WTC11 (cell line): Measurements from ENCODE around the gene TRMO. TPM values are rescaled to one million over a fixed set of nuclear protein-coding genes. Genes with fewer than 3 reads are reported as not detected.

Experiments
- ATAC-seq: fragments of 200-7000 bp; cut with Tn5 transposase; 2 replicates; pipeline ENCODE4 v1.10.0; 2021; ENCODE audit warnings: mild to moderate bottlenecking, moderate library complexity
- CTCF ChIA-PET: fragments of 300-600 bp; sonication (Branson Sonifier 250); formaldehyde crosslinking; loops from one replicate; lab custom pipeline; 2021; ENCODE audit warnings: antibody characterized with exemption; lab: Charles Lee
- POLR2A ChIA-PET: fragments of 350-600 bp; sonication (Branson Sonifier 250); formaldehyde crosslinking; loops from one replicate; lab custom pipeline; 2021; ENCODE audit warnings: antibody characterized with exemption; lab: Charles Lee
- DNase-seq: peaks from one replicate; pipeline ENCODE4 v3.0.0; 2021; ENCODE audit warnings: low spot score
- H3K27ac Mint-ChIP-seq: 2 replicates; pipeline ENCODE4 v1.8.0; 2021; ENCODE audit warnings: mixed read lengths
- H3K27me3 Mint-ChIP-seq: 2 replicates; pipeline ENCODE4 v1.8.0; 2021; ENCODE audit warnings: low read depth, mild to moderate bottlenecking, moderate library complexity, mixed read lengths
- H3K36me3 Mint-ChIP-seq: 2 replicates; pipeline ENCODE4 v1.8.0; 2021; ENCODE audit warnings: mixed read lengths
- H3K4me1 Mint-ChIP-seq: 2 replicates; pipeline ENCODE4 v1.8.0; 2022; ENCODE audit warnings: mixed read lengths
- H3K4me3 Mint-ChIP-seq: 2 replicates; pipeline ENCODE4 v1.8.0; 2021; ENCODE audit warnings: mild to moderate bottlenecking, moderate library complexity, mixed read lengths
- H3K9me3 Mint-ChIP-seq: 2 replicates; pipeline ENCODE4 v1.8.0; 2021; ENCODE audit warnings: mixed read lengths
- CREB1 ChIP-seq: sonication (generic); formaldehyde crosslinking; IDR thresholded peaks from 2 replicates; pipeline ENCODE4 v1.8.0; 2023; ENCODE audit warnings: mild to moderate bottlenecking, missing genetic modification reagents
- ESRRA ChIP-seq: sonication (generic); formaldehyde crosslinking; IDR thresholded peaks from 2 replicates; pipeline ENCODE4 v1.8.1; 2022; ENCODE audit warnings: mild to moderate bottlenecking, missing genetic modification reagents, borderline replicate concordance
- FOXJ3 ChIP-seq: sonication (generic); formaldehyde crosslinking; IDR thresholded peaks from 2 replicates; pipeline ENCODE4 v1.9.0; 2021; ENCODE audit warnings: missing genetic modification reagents, mild to moderate bottlenecking, borderline replicate concordance
- GABPB1 ChIP-seq: sonication (generic); formaldehyde crosslinking; IDR thresholded peaks from 2 replicates; pipeline ENCODE4 v1.8.1; 2023; ENCODE audit warnings: mild to moderate bottlenecking, missing genetic modification reagents
- GTF2I ChIP-seq: fragments of 250-450 bp; sonication (Bioruptor Pico); conservative IDR thresholded peaks from 2 replicates; pipeline ENCODE4 v1.4.0; 2021; ENCODE audit warnings: mild to moderate bottlenecking
- JUN ChIP-seq: sonication (generic); formaldehyde crosslinking; IDR thresholded peaks from 2 replicates; pipeline ENCODE4 v1.8.0; 2023; ENCODE audit warnings: mild to moderate bottlenecking, missing genetic modification reagents
- KAT7 ChIP-seq: sonication (generic); formaldehyde crosslinking; IDR thresholded peaks from 2 replicates; pipeline ENCODE4 v1.8.1; 2023; ENCODE audit warnings: missing genetic modification reagents, mild to moderate bottlenecking, borderline replicate concordance
- MYBL2 ChIP-seq: sonication (generic); formaldehyde crosslinking; IDR thresholded peaks from 2 replicates; pipeline ENCODE4 v1.8.1; 2023; ENCODE audit warnings: mild to moderate bottlenecking, moderate library complexity, missing genetic modification reagents
- NFE2L1 ChIP-seq: sonication (generic); formaldehyde crosslinking; IDR thresholded peaks from 2 replicates; pipeline ENCODE4 v1.8.1; 2023; ENCODE audit warnings: missing genetic modification reagents
- SMAD4 ChIP-seq: sonication (generic); formaldehyde crosslinking; IDR thresholded peaks from 2 replicates; pipeline ENCODE4 v1.8.0; 2022; ENCODE audit warnings: mild to moderate bottlenecking, missing genetic modification reagents
- TEAD4 ChIP-seq: sonication (generic); formaldehyde crosslinking; IDR thresholded peaks from 2 replicates; pipeline ENCODE4 v1.8.0; 2022; ENCODE audit warnings: mild to moderate bottlenecking, missing genetic modification reagents
- ZNF423 ChIP-seq: fragments of 250-450 bp; sonication (Bioruptor Pico); IDR thresholded peaks from 2 replicates; pipeline ENCODE4 v2.1.2; 2022; ENCODE audit warnings: mild to moderate bottlenecking, moderate library complexity
- ZNF671 ChIP-seq: fragments of 250-450 bp; sonication (Bioruptor Pico); IDR thresholded peaks from 2 replicates; pipeline ENCODE4 v1.8.0; 2021; ENCODE audit warnings: mild to moderate bottlenecking
- total RNA-seq: library from RNA; stranded (reverse); gene quantifications from 3 replicates; pipeline ENCODE4 v1.2.3, GENCODE V29; 2021
- TF ChIP-seq, protein P1 (sequence below): sonication (generic); formaldehyde crosslinking; conservative IDR thresholded peaks from 2 replicates; pipeline ENCODE4 v1.8.1; 2023; ENCODE audit warnings: mild to moderate bottlenecking, low read depth, missing genetic modification reagents, moderate library complexity
- TF ChIP-seq, protein P2 (sequence below): sonication (generic); formaldehyde crosslinking; conservative IDR thresholded peaks from 2 replicates; pipeline ENCODE4 v1.8.1; 2022; ENCODE audit warnings: mild to moderate bottlenecking, missing genetic modification reagents
- TF ChIP-seq, protein P3 (sequence below): fragments of 250-450 bp; sonication (Bioruptor Pico); IDR thresholded peaks from 2 replicates; pipeline ENCODE4 v2.1.2; 2022; ENCODE audit warnings: mild to moderate bottlenecking, moderate library complexity
- TF ChIP-seq, protein P4 (sequence below): sonication (generic); formaldehyde crosslinking; IDR thresholded peaks from 2 replicates; pipeline ENCODE4 v1.8.1; 2023; ENCODE audit warnings: mild to moderate bottlenecking, moderate library complexity, missing genetic modification reagents
- TF ChIP-seq, protein P5 (sequence below): sonication (generic); formaldehyde crosslinking; IDR thresholded peaks from 2 replicates; pipeline ENCODE4 v1.8.1; 2022; ENCODE audit warnings: mild to moderate bottlenecking, moderate library complexity, missing genetic modification reagents
- TF ChIP-seq, protein P6 (sequence below): fragments of 250-450 bp; sonication (Bioruptor Pico); IDR thresholded peaks from 2 replicates; pipeline ENCODE4 v1.9.0; 2021; ENCODE audit warnings: mild to moderate bottlenecking
- TF ChIP-seq, protein P7 (sequence below): sonication (generic); formaldehyde crosslinking; IDR thresholded peaks from 2 replicates; pipeline ENCODE4 v1.8.0; 2023; ENCODE audit warnings: missing genetic modification reagents, mild to moderate bottlenecking, borderline replicate concordance

The TRMO gene
- total RNA-seq, 1 experiment from 2014 or later, result 4.6 TPM

DNA sequence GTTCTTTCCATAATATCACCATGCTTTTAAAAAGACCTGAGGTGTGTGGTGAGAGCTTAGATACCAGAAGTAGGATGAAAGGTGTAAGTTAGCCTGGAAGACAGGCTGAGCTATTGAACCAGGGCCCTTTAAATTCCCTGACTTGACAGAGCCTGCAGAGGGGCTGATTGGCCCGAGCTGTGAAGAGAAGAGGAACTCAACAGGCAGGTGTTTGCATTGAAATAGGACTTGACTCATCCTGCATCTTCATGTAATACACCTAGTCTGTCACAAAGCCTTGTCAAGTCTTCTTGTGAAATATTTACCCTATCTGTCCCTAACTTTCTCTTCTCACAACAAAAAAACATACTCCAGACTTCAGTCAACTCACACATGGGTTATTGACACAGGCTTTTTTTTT lies 44.2 kb upstream of the TRMO start:
- Mint-ChIP-seq H3K27me3 (peaks cover 58% of the 10 kb centered on the region), H3K9me3 (no peaks in the 10 kb centered on the region), H3K4me1 (no peaks in the 10 kb centered on the region), H3K27ac (no peak overlapping the region), H3K4me3 (no peak overlapping the region), H3K36me3 (no peaks in the 10 kb centered on the region)
- ATAC-seq (peak; percentile 81), DNase-seq (no peak)
- POLR2A ChIA-PET, result interaction anchor here (0.7 kb wide), 1 partner anchor 77 kb away, joined by 5 read pairs; no protein-coding TSS in a partner anchor
- TF ChIP-seq, protein P1, sequence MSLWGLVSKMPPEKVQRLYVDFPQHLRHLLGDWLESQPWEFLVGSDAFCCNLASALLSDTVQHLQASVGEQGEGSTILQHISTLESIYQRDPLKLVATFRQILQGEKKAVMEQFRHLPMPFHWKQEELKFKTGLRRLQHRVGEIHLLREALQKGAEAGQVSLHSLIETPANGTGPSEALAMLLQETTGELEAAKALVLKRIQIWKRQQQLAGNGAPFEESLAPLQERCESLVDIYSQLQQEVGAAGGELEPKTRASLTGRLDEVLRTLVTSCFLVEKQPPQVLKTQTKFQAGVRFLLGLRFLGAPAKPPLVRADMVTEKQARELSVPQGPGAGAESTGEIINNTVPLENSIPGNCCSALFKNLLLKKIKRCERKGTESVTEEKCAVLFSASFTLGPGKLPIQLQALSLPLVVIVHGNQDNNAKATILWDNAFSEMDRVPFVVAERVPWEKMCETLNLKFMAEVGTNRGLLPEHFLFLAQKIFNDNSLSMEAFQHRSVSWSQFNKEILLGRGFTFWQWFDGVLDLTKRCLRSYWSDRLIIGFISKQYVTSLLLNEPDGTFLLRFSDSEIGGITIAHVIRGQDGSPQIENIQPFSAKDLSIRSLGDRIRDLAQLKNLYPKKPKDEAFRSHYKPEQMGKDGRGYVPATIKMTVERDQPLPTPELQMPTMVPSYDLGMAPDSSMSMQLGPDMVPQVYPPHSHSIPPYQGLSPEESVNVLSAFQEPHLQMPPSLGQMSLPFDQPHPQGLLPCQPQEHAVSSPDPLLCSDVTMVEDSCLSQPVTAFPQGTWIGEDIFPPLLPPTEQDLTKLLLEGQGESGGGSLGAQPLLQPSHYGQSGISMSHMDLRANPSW (CRISPR knock-in tag), result no peak
- TF ChIP-seq, protein P2, sequence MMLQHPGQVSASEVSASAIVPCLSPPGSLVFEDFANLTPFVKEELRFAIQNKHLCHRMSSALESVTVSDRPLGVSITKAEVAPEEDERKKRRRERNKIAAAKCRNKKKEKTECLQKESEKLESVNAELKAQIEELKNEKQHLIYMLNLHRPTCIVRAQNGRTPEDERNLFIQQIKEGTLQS (CRISPR knock-in tag), result no peak
- TF ChIP-seq JUN (CRISPR knock-in tag), result no peak
- TF ChIP-seq, protein P3, sequence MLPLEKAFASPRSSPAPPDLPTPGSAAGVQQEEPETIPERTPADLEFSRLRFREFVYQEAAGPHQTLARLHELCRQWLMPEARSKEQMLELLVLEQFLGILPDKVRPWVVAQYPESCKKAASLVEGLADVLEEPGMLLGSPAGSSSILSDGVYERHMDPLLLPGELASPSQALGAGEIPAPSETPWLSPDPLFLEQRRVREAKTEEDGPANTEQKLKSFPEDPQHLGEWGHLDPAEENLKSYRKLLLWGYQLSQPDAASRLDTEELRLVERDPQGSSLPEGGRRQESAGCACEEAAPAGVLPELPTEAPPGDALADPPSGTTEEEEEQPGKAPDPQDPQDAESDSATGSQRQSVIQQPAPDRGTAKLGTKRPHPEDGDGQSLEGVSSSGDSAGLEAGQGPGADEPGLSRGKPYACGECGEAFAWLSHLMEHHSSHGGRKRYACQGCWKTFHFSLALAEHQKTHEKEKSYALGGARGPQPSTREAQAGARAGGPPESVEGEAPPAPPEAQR, result no peak
- TF ChIP-seq, protein P4, sequence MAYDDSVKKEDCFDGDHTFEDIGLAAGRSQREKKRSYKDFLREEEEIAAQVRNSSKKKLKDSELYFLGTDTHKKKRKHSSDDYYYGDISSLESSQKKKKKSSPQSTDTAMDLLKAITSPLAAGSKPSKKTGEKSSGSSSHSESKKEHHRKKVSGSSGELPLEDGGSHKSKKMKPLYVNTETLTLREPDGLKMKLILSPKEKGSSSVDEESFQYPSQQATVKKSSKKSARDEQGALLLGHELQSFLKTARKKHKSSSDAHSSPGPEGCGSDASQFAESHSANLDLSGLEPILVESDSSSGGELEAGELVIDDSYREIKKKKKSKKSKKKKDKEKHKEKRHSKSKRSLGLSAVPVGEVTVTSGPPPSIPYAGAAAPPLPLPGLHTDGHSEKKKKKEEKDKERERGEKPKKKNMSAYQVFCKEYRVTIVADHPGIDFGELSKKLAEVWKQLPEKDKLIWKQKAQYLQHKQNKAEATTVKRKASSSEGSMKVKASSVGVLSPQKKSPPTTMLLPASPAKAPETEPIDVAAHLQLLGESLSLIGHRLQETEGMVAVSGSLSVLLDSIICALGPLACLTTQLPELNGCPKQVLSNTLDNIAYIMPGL (CRISPR knock-in tag), result no peak
- no peak for TF ChIP-seq TEAD4 (CRISPR knock-in tag)
- TF ChIP-seq ZNF423 (CRISPR knock-in tag), result no peak
- TF ChIP-seq KAT7 (CRISPR knock-in tag), result no peak
- TF ChIP-seq GABPB1 (CRISPR knock-in tag), result no peak
- TF ChIP-seq ZNF671 (CRISPR knock-in tag), result no peak
- TF ChIP-seq MYBL2 (CRISPR knock-in tag), result no peak
- TF ChIP-seq, protein P5, sequence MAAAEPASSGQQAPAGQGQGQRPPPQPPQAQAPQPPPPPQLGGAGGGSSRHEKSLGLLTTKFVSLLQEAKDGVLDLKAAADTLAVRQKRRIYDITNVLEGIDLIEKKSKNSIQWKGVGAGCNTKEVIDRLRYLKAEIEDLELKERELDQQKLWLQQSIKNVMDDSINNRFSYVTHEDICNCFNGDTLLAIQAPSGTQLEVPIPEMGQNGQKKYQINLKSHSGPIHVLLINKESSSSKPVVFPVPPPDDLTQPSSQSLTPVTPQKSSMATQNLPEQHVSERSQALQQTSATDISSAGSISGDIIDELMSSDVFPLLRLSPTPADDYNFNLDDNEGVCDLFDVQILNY (CRISPR knock-in tag), result no peak
- TF ChIP-seq FOXJ3 (CRISPR knock-in tag), result no peak
- no peak for TF ChIP-seq ESRRA
- TF ChIP-seq, protein P6, sequence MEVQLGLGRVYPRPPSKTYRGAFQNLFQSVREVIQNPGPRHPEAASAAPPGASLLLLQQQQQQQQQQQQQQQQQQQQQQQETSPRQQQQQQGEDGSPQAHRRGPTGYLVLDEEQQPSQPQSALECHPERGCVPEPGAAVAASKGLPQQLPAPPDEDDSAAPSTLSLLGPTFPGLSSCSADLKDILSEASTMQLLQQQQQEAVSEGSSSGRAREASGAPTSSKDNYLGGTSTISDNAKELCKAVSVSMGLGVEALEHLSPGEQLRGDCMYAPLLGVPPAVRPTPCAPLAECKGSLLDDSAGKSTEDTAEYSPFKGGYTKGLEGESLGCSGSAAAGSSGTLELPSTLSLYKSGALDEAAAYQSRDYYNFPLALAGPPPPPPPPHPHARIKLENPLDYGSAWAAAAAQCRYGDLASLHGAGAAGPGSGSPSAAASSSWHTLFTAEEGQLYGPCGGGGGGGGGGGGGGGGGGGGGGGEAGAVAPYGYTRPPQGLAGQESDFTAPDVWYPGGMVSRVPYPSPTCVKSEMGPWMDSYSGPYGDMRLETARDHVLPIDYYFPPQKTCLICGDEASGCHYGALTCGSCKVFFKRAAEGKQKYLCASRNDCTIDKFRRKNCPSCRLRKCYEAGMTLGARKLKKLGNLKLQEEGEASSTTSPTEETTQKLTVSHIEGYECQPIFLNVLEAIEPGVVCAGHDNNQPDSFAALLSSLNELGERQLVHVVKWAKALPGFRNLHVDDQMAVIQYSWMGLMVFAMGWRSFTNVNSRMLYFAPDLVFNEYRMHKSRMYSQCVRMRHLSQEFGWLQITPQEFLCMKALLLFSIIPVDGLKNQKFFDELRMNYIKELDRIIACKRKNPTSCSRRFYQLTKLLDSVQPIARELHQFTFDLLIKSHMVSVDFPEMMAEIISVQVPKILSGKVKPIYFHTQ (CRISPR knock-in tag), result no peak
- TF ChIP-seq GTF2I (CRISPR knock-in tag), result no peak
- TF ChIP-seq, protein P7, sequence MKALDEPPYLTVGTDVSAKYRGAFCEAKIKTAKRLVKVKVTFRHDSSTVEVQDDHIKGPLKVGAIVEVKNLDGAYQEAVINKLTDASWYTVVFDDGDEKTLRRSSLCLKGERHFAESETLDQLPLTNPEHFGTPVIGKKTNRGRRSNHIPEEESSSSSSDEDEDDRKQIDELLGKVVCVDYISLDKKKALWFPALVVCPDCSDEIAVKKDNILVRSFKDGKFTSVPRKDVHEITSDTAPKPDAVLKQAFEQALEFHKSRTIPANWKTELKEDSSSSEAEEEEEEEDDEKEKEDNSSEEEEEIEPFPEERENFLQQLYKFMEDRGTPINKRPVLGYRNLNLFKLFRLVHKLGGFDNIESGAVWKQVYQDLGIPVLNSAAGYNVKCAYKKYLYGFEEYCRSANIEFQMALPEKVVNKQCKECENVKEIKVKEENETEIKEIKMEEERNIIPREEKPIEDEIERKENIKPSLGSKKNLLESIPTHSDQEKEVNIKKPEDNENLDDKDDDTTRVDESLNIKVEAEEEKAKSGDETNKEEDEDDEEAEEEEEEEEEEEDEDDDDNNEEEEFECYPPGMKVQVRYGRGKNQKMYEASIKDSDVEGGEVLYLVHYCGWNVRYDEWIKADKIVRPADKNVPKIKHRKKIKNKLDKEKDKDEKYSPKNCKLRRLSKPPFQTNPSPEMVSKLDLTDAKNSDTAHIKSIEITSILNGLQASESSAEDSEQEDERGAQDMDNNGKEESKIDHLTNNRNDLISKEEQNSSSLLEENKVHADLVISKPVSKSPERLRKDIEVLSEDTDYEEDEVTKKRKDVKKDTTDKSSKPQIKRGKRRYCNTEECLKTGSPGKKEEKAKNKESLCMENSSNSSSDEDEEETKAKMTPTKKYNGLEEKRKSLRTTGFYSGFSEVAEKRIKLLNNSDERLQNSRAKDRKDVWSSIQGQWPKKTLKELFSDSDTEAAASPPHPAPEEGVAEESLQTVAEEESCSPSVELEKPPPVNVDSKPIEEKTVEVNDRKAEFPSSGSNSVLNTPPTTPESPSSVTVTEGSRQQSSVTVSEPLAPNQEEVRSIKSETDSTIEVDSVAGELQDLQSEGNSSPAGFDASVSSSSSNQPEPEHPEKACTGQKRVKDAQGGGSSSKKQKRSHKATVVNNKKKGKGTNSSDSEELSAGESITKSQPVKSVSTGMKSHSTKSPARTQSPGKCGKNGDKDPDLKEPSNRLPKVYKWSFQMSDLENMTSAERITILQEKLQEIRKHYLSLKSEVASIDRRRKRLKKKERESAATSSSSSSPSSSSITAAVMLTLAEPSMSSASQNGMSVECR (CRISPR knock-in tag), result no peak
- TF ChIP-seq CREB1 (CRISPR knock-in tag), result no peak
- TF ChIP-seq NFE2L1 (CRISPR knock-in tag), result no peak
- TF ChIP-seq SMAD4, result no peak
- CTCF ChIA-PET, result interaction anchor here (0.7 to 0.9 kb wide), 3 partner anchors 16 to 252 kb away, joined by 3 to 7 read pairs (median 6); partner anchors contain the start of gene ANP32B
